GM12878 (cell line): ENCODE measurements around the gene NPDC1. TPM values are rescaled to one million over a fixed set of nuclear protein-coding genes. Genes with fewer than 3 reads are reported as not detected.

Source experiments
- ATAC-seq: fragments of 200-7000 bp; cut with Tn5 transposase; 3 replicates; pipeline ENCODE4 v1.9.1; 2020; ENCODE audit warnings: mild to moderate bottlenecking, moderate library complexity
- BruUV-seq: library from RNA; stranded (reverse); fragments of 400-500 nt; replicated peaks from 2 replicates; lab custom pipeline; 2021; lab: Mats Ljungman, UMichigan
- CTCF ChIA-PET: fragments of 300-600 bp; sonication (Branson Sonifier 250); formaldehyde crosslinking; extraction: SDS; loops from one replicate; lab custom pipeline; 2021; ENCODE audit warnings: inconsistent platforms; lab: Yijun Ruan, JAX
- POLR2A ChIA-PET: fragments of 350-600 bp; formaldehyde crosslinking; extraction: SDS; loops from one replicate; lab custom pipeline; 2021; ENCODE audit warnings: inconsistent platforms; lab: Charles Lee
- RAD21 ChIA-PET: fragments of 300-600 bp; sonication (Branson Sonifier 250); formaldehyde crosslinking; loops from one replicate; lab custom pipeline; 2023; ENCODE audit warnings: antibody characterized with exemption; ENCODE audit not compliant: unreplicated experiment; lab: Charles Lee
- SMC1A ChIA-PET: fragments of 300-600 bp; sonication (Branson Sonifier 250); formaldehyde crosslinking; loops from one replicate; lab custom pipeline; 2023; ENCODE audit not compliant: unreplicated experiment, uncharacterized antibody; lab: Charles Lee
- DNase-seq: peaks from one replicate; pipeline ENCODE4 v3.0.0-alpha.2; 2011; ENCODE audit warnings: low read depth, low spot score
- FAIRE-seq: peaks from 3 replicates; lab custom pipeline; 2011; peaks lifted over from hg19 to GRCh38; lab: Jason Lieb, UNC
- H2AFZ ChIP-seq: 2 replicates; pipeline ENCODE4 v1.6.0; 2011; ENCODE audit warnings: low read depth, low read length, control low read depth; ENCODE audit not compliant: control insufficient read depth
- H3K27ac ChIP-seq: 2 replicates; pipeline ENCODE4 v1.5.1; 2011; ENCODE audit warnings: control low read depth; ENCODE audit not compliant: control insufficient read depth, insufficient read depth
- H3K27me3 ChIP-seq, 2 experiments: replicated peaks in 1 of 2; 2 replicates each; pipeline versions ENCODE4 v1.6.0 to v1.6.1; 2011; ENCODE audit warnings: low read length in 1 of 2; ENCODE audit not compliant: control insufficient read depth in 2 of 2, insufficient read depth in 2 of 2
- H3K36me3 ChIP-seq, 2 experiments: 2 replicates each; pipeline ENCODE4 v1.5.1; 2011; ENCODE audit warnings: low read length in 1 of 2; ENCODE audit not compliant: control insufficient read depth in 2 of 2, insufficient read depth in 2 of 2
- H3K4me1 ChIP-seq: 2 replicates; pipeline ENCODE4 v1.6.1; 2011; ENCODE audit warnings: mild to moderate bottlenecking, low read length, moderate library complexity, mixed read lengths; ENCODE audit not compliant: control insufficient read depth, insufficient read depth
- H3K4me2 ChIP-seq: 2 replicates; pipeline ENCODE4 v1.6.0; 2011; ENCODE audit warnings: control low read depth; ENCODE audit not compliant: control insufficient read depth, insufficient read depth
- H3K4me3 ChIP-seq: fragments of 200-600 bp; sonication (generic); 2 replicates; pipeline ENCODE4 v1.5.1; 2016
- H3K79me2 ChIP-seq: 2 replicates; pipeline ENCODE4 v1.6.0; 2011; ENCODE audit warnings: low read length; ENCODE audit not compliant: control insufficient read depth, insufficient read depth
- H3K9ac ChIP-seq: 2 replicates; pipeline ENCODE4 v1.8.0; 2011; ENCODE audit warnings: low read length, control low read depth, mixed read lengths; ENCODE audit not compliant: control insufficient read depth, insufficient read depth
- H3K9me3 ChIP-seq: replicated peaks from 3 replicates; pipeline ENCODE4 v1.5.1; 2011; ENCODE audit warnings: mild to moderate bottlenecking, low read length; ENCODE audit not compliant: control insufficient read depth, insufficient read depth
- H4K20me1 ChIP-seq: 2 replicates; pipeline ENCODE4 v1.6.0; 2011; ENCODE audit not compliant: control insufficient read depth, insufficient read depth
- BRCA1 ChIP-seq: IDR thresholded peaks from 2 replicates; pipeline ENCODE4 v1.6.1; 2011; ENCODE audit warnings: low read depth, low read length, improper control_type of control experiment
- CBFB ChIP-seq: IDR thresholded peaks from 2 replicates; pipeline ENCODE4 v1.6.1; 2016; ENCODE audit warnings: antibody characterized with exemption, low read depth
- HDGF ChIP-seq: fragments of 450-650 bp; IDR thresholded peaks from 2 replicates; pipeline ENCODE4 v1.6.1; 2016; ENCODE audit warnings: antibody characterized with exemption
- JUND ChIP-seq: IDR thresholded peaks from 2 replicates; pipeline ENCODE4 v1.6.1; 2012; ENCODE audit warnings: low read depth, mild to moderate bottlenecking, low read length, improper control_type of control experiment, moderate library complexity
- MEF2A ChIP-seq: IDR thresholded peaks from 2 replicates; pipeline ENCODE4 v1.6.1; 2011; ENCODE audit warnings: low read depth, mild to moderate bottlenecking, low read length, moderate library complexity; ENCODE audit not compliant: insufficient read depth
- MTA2 ChIP-seq: fragments of 450-650 bp; IDR thresholded peaks from 2 replicates; pipeline ENCODE4 v1.6.1; 2016; ENCODE audit warnings: low read depth, mild to moderate bottlenecking, moderate library complexity
- NBN ChIP-seq: fragments of 450-650 bp; IDR thresholded peaks from 2 replicates; pipeline ENCODE4 v1.6.1; 2016
- NFYB ChIP-seq: IDR thresholded peaks from 2 replicates; pipeline ENCODE4 v1.6.1; 2011; ENCODE audit warnings: low read depth, mild to moderate bottlenecking, low read length, improper control_type of control experiment, moderate library complexity; ENCODE audit not compliant: insufficient read depth
- NRF1 ChIP-seq: conservative IDR thresholded peaks from 2 replicates; pipeline ENCODE4 v1.6.1; 2011; ENCODE audit warnings: mild to moderate bottlenecking, low read depth, low read length, improper control_type of control experiment
- PAX5 ChIP-seq: IDR thresholded peaks from 2 replicates; pipeline ENCODE4 v1.6.1; 2011; ENCODE audit warnings: low read depth, low read length, borderline replicate concordance
- SP1 ChIP-seq: IDR thresholded peaks from one replicate; pipeline ENCODE4 v1.6.1; 2011; ENCODE audit warnings: low read depth, low read length
- SRF ChIP-seq, 2 experiments: IDR thresholded peaks; 2 replicates each; pipeline ENCODE4 v1.6.1; 2011; ENCODE audit warnings: low read depth in 2 of 2, low read length in 2 of 2, mild to moderate bottlenecking in 1 of 2, moderate library complexity in 1 of 2
- ZNF274 ChIP-seq: IDR thresholded peaks from one replicate; pipeline ENCODE4 v1.8.0; 2011; ENCODE audit not compliant: insufficient read length, insufficient read depth
- WGBS: methylation state at CpG from one replicate; pipeline ENCODE4 v1.1.6; 2016; ENCODE audit warnings: low lambda C conversion rate; ENCODE audit not compliant: insufficient replicate concordance, insufficient coverage; ENCODE audit errors: missing lambda C conversion rate; 5-methylcytosine and 5-hydroxymethylcytosine counted together
- in situ Hi-C: fragments of 300-500 bp; cut with MboI; formaldehyde crosslinking; loops from 9 replicates; pipeline ENCODE4 v1.14.3; 2018; ENCODE audit warnings: mixed read lengths
- intact Hi-C: fragments of 100-400 bp; cut with micrococcal nuclease; formaldehyde crosslinking; loops from one replicate; pipeline ENCODE4 v1.14.2; 2022; ENCODE audit not compliant: unreplicated experiment
- polyA plus RNA-seq, 11 experiments: library from polyadenylated mRNA; depleted of rRNA in 4 of 11; unstranded in 6 of 11; stranded (reverse) in 5 of 11; fragments of >200 nt; fragmentation: Nextera tagmentation in 4 of 11; fragmentation: Illumina TruSeq in 1 of 11; extraction: Ambion mirVana in 4 of 11; extraction: Trizol in 1 of 11; gene quantifications; 1 replicate in 1 of 11; 2 replicates in 10 of 11; pipeline versions ENCODE4 v1.2.1 to v1.2.3, GENCODE V29; 2011 to 2016; ENCODE audit warnings: inconsistent platforms in 2 of 11, missing spikeins in 2 of 11, low read depth in 1 of 11
- total RNA-seq, 4 experiments: library from RNA; depleted of rRNA in 3 of 4; stranded (reverse); fragments of >200 nt in 3 of 4; fragmentation: Illumina TruSeq in 1 of 4; extraction: Trizol in 1 of 4; gene quantifications; 2 replicates each; pipeline versions ENCODE4 v1.2.1 to v1.2.3, GENCODE V29; 2013 to 2021

Gene NPDC1
- total and polyA plus RNA-seq, 10 of the 15 experiments (the other 5 are each of a cell fraction or from before 2014, with no cell fraction given) = 0.04 to 1.7 (median 0.77) TPM; not detected in 2

GRCh38 chr9:137015540-137015930 is 30.4 kb downstream of the NPDC1 start:
- H3K27me3 ChIP-seq = no peaks in the 10 kb centered on the region
- no TSS peak for BruUV-seq
- H3K9ac ChIP-seq = no peak overlapping the region
- no peak for ATAC-seq
- CTCF ChIA-PET = no interaction called here
- no peaks in the 10 kb centered on the region for H4K20me1 ChIP-seq
- H3K4me3 ChIP-seq = no peak overlapping the region
- intact Hi-C loops = no loop called here
- 79% methylated on average over 25 of the region's 25 CpGs for WGBS
- no peak for DNase-seq
- FAIRE-seq = no peak
- no peaks in the 10 kb centered on the region for H3K36me3 ChIP-seq
- H3K4me2 ChIP-seq = no peak overlapping the region
- TF ChIP-seq BRCA1 (no peak), ZNF274 (no peak), NBN (no peak), JUND (no peak), NFYB (no peak), SRF (IDR thresholded peaks at IDR 0.05; ENCODE audit: low read depth in 2 of 2, low read length in 2 of 2) (no peak), PAX5 (no peak), CBFB (no peak), HDGF (no peak), MTA2 (no peak), MEF2A (no peak), SP1 (no peak), NRF1 (no peak)
- in situ Hi-C loops = no loop called here
- no peaks in the 10 kb centered on the region; the same call in 2 of the 3 replicates for H3K9me3 ChIP-seq
- no peaks in the 10 kb centered on the region for H3K4me1 ChIP-seq
- H3K79me2 ChIP-seq = no peaks in the 10 kb centered on the region
- SMC1A ChIA-PET = no interaction called here
- RAD21 ChIA-PET = no interaction called here
- H2AFZ ChIP-seq = no peak overlapping the region
- POLR2A ChIA-PET = no interaction called here
- no peak overlapping the region for H3K27ac ChIP-seq
